ENCODE data around the gene IFT57. TPM values are rescaled to one million over a fixed set of nuclear protein-coding genes. Genes with fewer than 3 reads are reported as not detected.

Gene IFT57
- total RNA-seq, 1 experiment from 2014 or later: 70.2 TPM

GRCh38 chr3:108125550-108126071 is 96.6 kb downstream of the IFT57 start:
- DNase-seq (ENCODE audit: low spot score): no peak

GRCh38 chr3:108125153-108125543 is 97.1 kb downstream of the IFT57 start:
- DNase-seq (ENCODE audit: low spot score): no peak

GRCh38 chr3:108124337-108125152 is 97.7 kb downstream of the IFT57 start:
- DNase-seq (ENCODE audit: low spot score): no peak

GRCh38 chr3:108123326-108123725 is 98.9 kb downstream of the IFT57 start:
- no peak for DNase-seq (ENCODE audit: low spot score)

GRCh38 chr3:108122276-108122675 is 99.9 kb downstream of the IFT57 start:
- no peak for DNase-seq (ENCODE audit: low spot score)

GRCh38 chr3:108119398-108120104 is 102.7 kb downstream of the IFT57 start:
- DNase-seq (ENCODE audit: low spot score): no peak

- no peak for DNase-seq (ENCODE audit: low spot score)
These were observed 104.0 kb downstream of the IFT57 start for GRCh38 chr3:108118038-108118768.

- no peak for DNase-seq (ENCODE audit: low spot score)
These were observed 104.9 kb downstream of the IFT57 start for GRCh38 chr3:108117241-108117775.

GRCh38 chr3:108114423-108115065 is 107.7 kb downstream of the IFT57 start:
- DNase-seq (ENCODE audit: low spot score): no peak

GRCh38 chr3:108113975-108114374 is 108.2 kb downstream of the IFT57 start:
- no peak for DNase-seq (ENCODE audit: low spot score)

- no peak for DNase-seq (ENCODE audit: low spot score)
These were observed 111.3 kb downstream of the IFT57 start for GRCh38 chr3:108110934-108111333.

Other genes starting within 250 kb of the IFT57 start
- gene CD47, start 131.4 kb downstream of the IFT57 start, total RNA-seq (2014; rRNA removed; shearing (Covaris generic)): 124 and 145 TPM in 2 replicates
- not detected in 2 replicates for gene HHLA2, start 74.1 kb upstream of the IFT57 start, total RNA-seq (2014; rRNA removed; shearing (Covaris generic))